Stimulated activated CD4-positive, alpha-beta T cell treated with anti-CD3 and anti-CD28 coated beads, Interleukin-15, amount 100 ng/mL, for 24 hours (primary cell): Measurements from ENCODE around the gene RPN2.
A peak's percentile ranks its signal among the peaks of the same experiment; 100 is the strongest.

Experiments
- DNase-seq: peaks from one replicate; pipeline ENCODE4 v3.0.0-alpha.2; 2020

The RPN2 gene

GRCh38 chr20:37188787-37189186 is 9.7 kb downstream of the RPN2 start:
- no peak for DNase-seq

GRCh38 chr20:37189416-37190016 is 10.4 kb downstream of the RPN2 start:
- no peak for DNase-seq

GRCh38 chr20:37190354-37191112 is 11.4 kb downstream of the RPN2 start:
- DNase-seq: no peak

GRCh38 chr20:37192137-37192854 is 13.2 kb downstream of the RPN2 start:
- peak; percentile 78 for DNase-seq

- DNase-seq: no peak
These were observed 14.1 kb downstream of the RPN2 start for GRCh38 chr20:37193226-37193625.

GRCh38 chr20:37193821-37194220 is 14.7 kb downstream of the RPN2 start:
- DNase-seq: no peak

- DNase-seq: peak; percentile 8
These were observed 15.7 kb downstream of the RPN2 start for GRCh38 chr20:37194621-37195417.

- DNase-seq: no peak
These were observed 20.0 kb downstream of the RPN2 start for GRCh38 chr20:37198932-37199660.

- DNase-seq: no peak
These were observed 21.2 kb downstream of the RPN2 start for GRCh38 chr20:37200376-37200775.

GRCh38 chr20:37200926-37201826 is 22.0 kb downstream of the RPN2 start:
- DNase-seq: no peak

- no peak for DNase-seq
These were observed 22.7 kb downstream of the RPN2 start for GRCh38 chr20:37201827-37202162.

- DNase-seq: peak; percentile 34
These were observed 23.3 kb downstream of the RPN2 start for GRCh38 chr20:37202267-37202943.

GRCh38 chr20:37204056-37204455 is 24.9 kb downstream of the RPN2 start:
- no peak for DNase-seq

GRCh38 chr20:37205130-37205529 is 26.0 kb downstream of the RPN2 start:
- DNase-seq: no peak

GRCh38 chr20:37205794-37206193 is 26.7 kb downstream of the RPN2 start:
- no peak for DNase-seq

- no peak for DNase-seq
These were observed 28.0 kb downstream of the RPN2 start for GRCh38 chr20:37207171-37207570.

- DNase-seq: no peak
These were observed 30.1 kb downstream of the RPN2 start for GRCh38 chr20:37209193-37209592.

- no peak for DNase-seq
These were observed 30.7 kb downstream of the RPN2 start for GRCh38 chr20:37209661-37210314.

GRCh38 chr20:37218441-37218840 is 39.3 kb downstream of the RPN2 start:
- no peak for DNase-seq

- DNase-seq: no peak
These were observed 39.8 kb downstream of the RPN2 start for GRCh38 chr20:37218976-37219375.
